Activated CD8-positive, alpha-beta memory T cell treated with anti-CD3 and anti-CD28 coated beads for 36 hours (primary cell): Measurements from ENCODE around the gene SPATA2. TPM values are rescaled to one million over a fixed set of nuclear protein-coding genes. Genes with fewer than 3 reads are reported as not detected.

Source experiments
- CTCF ChIA-PET: fragments of 350-600 bp; sonication (Branson Sonifier 250); formaldehyde crosslinking; loops from one replicate; lab custom pipeline; 2021; ENCODE audit warnings: antibody characterized with exemption; lab: Charles Lee
- POLR2A ChIA-PET: fragments of 350-600 bp; sonication (Branson Sonifier 250); formaldehyde crosslinking; loops from one replicate; lab custom pipeline; 2021; ENCODE audit warnings: antibody characterized with exemption; lab: Charles Lee
- total RNA-seq, 2 experiments: library from RNA; stranded (reverse); gene quantifications; one replicate each; pipeline ENCODE4 v1.2.3, GENCODE V29; 2021

SPATA2 gene
- total RNA-seq, 2 experiments from 2014 or later, result 13.6 to 14.0 TPM

- ChIA-PET POLR2A (interaction anchor here (0.5 kb wide), 1 partner anchor 21 kb away, joined by 3 read pairs; no protein-coding TSS in a partner anchor), CTCF (interaction anchor here (1.3 to 1.6 kb wide), 4 partner anchors 9 to 200 kb away, joined by 3 to 5 read pairs (median 4); no protein-coding TSS in a partner anchor)
These were observed 21.9 kb upstream of the SPATA2 start for GRCh38 chr20:49937027-49937929.

GRCh38 chr20:49936153-49937026, 21.1 kb upstream of the SPATA2 start, which contains the start of gene RNF114:
RNF114 (plus strand) TSS chr20:49936397; CDS start chr20:49936413, 16 bp downstream.
- ChIA-PET CTCF (interaction anchor here (0.8 to 2.0 kb wide), 7 partner anchors 9 to 201 kb away, joined by 3 to 5 read pairs (median 4); no protein-coding TSS in a partner anchor), POLR2A (interaction anchor here (0.6 to 2.4 kb wide), 2 partner anchors 11 to 20 kb away, joined by 10 to 28 read pairs; no protein-coding TSS in a partner anchor)

DNA sequence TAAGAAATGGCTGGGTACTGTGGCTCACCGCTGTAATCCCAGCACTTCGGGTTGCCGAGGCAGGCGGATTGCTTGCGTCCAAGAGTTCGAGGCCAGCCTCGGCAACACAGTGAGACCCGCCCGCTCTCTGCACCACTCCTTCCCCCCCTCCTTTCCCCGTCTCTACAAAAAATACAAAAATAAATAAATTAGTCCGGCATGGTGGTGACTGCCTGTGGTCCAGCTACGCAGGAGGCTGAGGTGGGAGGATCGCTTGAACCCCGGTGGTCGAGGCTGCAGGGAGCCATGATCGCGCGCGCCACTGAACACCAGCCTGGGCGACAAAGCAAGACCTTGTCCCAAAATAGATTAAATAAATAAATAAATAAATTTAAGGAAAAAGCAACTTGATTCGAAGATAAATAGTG, 20.4 kb upstream of the SPATA2 start:
- ChIA-PET CTCF (interaction anchor here (0.6 to 2.0 kb wide), 6 partner anchors 15 to 653 kb away, joined by 3 to 5 read pairs (median 4); no protein-coding TSS in a partner anchor), POLR2A (interaction anchor here (0.6 to 2.4 kb wide), 4 partner anchors 12 to 359 kb away, joined by 9 to 28 read pairs (median 11); no protein-coding TSS in a partner anchor)

- ChIA-PET CTCF (no interaction called here), POLR2A (no interaction called here)
These were observed 13.8 kb upstream of the SPATA2 start for GRCh38 chr20:49929142-49929494.

GRCh38 chr20:49928411-49929141, 13.2 kb upstream of the SPATA2 start:
- POLR2A ChIA-PET, result no interaction called here
- CTCF ChIA-PET, result interaction anchor here (1.0 kb wide), 2 partner anchors 8 to 42 kb away, joined by 3 to 5 read pairs; no protein-coding TSS in a partner anchor

- POLR2A ChIA-PET, result no interaction called here
- CTCF ChIA-PET, result interaction anchor here (0.8 kb wide), 1 partner anchor 121 kb away, joined by 4 read pairs; no protein-coding TSS in a partner anchor
These were observed 10.6 kb upstream of the SPATA2 start for GRCh38 chr20:49925901-49926454.

GRCh38 chr20:49924247-49924646, 8.9 kb upstream of the SPATA2 start:
- CTCF ChIA-PET, result interaction anchor here (0.6 to 1.5 kb wide), 5 partner anchors 11 to 337 kb away, joined by 3 to 5 read pairs (median 3); no protein-coding TSS in a partner anchor
- POLR2A ChIA-PET, result no interaction called here

DNA sequence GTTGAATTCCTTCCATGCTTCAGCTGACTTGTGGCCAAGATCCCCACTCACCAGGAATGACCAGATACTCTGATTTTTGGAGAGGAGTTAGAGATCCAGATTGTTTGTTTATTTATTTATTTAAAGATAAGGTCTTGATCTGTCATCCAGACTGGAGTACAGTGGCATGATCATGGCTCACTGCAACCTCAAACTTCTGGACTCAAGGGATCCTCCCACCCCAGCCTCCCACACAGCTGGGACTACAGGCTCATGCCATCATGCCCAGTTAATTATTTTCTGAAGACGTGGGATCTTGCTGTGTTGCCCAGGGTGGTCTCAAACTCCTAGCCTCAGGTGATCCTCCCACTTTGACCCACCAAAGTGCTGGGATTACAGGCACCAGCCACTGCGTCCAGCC, 4.1 kb upstream of the SPATA2 start:
- POLR2A ChIA-PET, result no interaction called here
- CTCF ChIA-PET, result no interaction called here

DNA sequence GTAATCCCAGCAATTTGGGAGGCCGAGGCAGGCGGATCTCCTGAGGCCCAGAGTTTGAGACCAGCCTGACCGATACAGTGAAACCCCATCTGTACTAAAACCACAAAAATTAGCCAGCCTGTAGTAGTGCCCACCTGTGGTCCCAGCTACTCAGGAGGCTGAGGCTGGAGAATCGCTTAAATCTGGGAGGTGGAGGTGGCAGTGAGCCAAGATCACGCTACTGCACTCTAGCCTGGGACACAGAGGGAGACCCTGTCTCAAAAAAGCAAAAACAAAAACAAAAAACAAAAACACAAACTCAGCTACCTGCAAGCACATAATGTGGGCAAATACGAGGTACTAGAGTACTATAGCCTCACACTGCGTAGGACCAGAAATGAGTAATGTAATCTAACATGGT, 3.7 kb upstream of the SPATA2 start:
- ChIA-PET POLR2A (no interaction called here), CTCF (no interaction called here)

GRCh38 chr20:49918446-49918845, 3.1 kb upstream of the SPATA2 start:
- CTCF ChIA-PET, result interaction anchor here (1.0 kb wide), 1 partner anchor 14 kb away, joined by 4 read pairs; no protein-coding TSS in a partner anchor
- POLR2A ChIA-PET, result no interaction called here

DNA sequence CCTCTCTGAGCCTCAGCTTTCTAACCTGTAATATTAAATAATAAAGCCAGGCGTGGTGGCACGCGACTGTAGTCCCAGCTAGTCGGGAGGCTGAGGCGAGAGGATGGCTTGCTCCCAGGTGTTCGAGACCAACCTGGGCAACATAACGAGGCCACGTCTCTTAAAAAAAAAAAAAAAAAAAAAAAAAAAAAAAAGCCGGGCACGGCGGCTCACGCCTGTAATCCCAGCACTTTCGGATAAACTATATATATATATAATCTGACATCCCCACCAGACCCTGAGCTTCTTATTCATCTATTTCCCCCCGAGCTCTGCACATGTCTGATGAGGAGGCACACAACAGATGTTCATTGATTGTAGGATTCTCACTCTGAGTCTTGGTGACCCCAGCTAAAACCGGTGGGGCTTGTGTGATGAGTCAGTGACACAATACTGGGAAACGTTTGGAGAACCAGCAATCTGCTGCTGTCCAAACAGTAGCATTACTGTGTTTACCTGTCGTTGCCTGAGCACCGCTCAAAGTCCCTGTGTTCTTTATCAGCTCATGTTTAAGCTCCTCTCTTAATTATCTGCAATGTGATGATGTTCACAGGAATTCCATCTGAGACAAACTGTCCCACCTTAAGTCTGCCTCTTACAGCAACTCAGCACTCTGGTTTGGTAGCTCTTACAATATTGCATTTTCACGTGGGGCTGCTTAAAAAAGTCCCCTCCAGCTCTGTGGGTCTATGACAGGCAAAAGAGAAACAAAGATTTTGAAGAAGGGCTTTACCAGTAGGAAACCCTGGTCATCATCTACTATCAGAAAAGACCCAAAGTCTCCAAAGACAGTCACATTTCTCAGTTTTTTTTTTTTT, 1.0 kb upstream of the SPATA2 start:
- ChIA-PET POLR2A (interaction anchor here (0.5 to 2.5 kb wide), 13 partner anchors 11 to 997 kb away, joined by 3 to 28 read pairs (median 4); partner anchors contain the start of genes PEDS1 and RNF114), CTCF (interaction anchor here (0.6 to 3.0 kb wide), 14 partner anchors 16 to 439 kb away, joined by 3 to 11 read pairs (median 6); no protein-coding TSS in a partner anchor)

DNA sequence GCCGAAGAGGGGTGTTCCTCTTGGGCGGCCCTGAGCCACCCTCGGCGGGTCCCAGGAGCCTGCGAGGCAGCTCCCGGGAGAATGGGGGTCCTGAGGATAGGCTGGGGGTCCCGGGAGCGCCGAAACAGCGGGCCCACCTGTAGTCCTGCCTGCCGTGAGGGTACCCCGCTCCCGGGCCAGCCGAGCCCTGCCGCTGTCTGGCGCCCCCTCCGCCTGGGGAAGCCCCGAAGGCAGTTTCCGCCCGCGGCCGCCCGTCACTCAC, 280 bp downstream of the SPATA2 start:
- ChIA-PET CTCF (interaction anchor here (0.9 to 4.8 kb wide), 4 partner anchors 23 to 374 kb away, joined by 3 to 17 read pairs (median 6); no protein-coding TSS in a partner anchor), POLR2A (interaction anchor here (1.5 kb wide), 1 partner anchor 20 kb away, joined by 5 read pairs; no protein-coding TSS in a partner anchor)

- ChIA-PET CTCF (interaction anchor here (0.9 to 4.8 kb wide), 5 partner anchors 10 to 373 kb away, joined by 3 to 17 read pairs (median 3); no protein-coding TSS in a partner anchor), POLR2A (interaction anchor here (1.5 kb wide), 1 partner anchor 20 kb away, joined by 5 read pairs; no protein-coding TSS in a partner anchor)
These were observed 815 bp downstream of the SPATA2 start for GRCh38 chr20:49914310-49915117.

DNA sequence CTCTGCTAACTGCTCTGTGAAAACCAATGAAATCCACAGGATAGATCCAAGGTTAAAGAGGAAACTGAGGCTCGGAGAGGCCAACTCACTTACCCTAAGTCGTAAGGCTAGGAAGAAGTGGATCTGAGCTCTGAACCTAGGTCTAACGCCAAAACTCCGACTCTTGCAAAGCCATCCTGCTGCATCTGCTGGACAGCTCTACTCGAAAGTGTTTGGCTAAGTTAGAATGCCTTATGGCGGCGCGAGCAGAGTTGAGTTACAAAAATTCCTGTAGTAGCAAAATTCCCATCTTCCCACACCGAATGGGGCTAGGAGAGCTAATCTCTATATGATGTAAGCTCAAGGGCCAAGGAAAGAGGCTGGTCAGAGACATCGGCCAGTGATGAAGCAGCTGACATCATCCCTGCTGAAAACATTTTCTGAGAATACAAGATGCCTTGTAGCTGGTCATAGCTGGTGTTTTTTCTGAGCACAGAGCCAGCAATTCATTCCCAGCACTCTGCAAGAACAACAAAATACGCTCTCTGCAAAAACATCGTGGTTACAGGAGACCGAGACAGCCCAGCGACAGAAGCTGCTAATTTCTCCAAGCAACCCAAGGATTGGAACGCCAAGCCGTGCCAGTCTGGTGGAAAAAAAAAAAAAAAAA, 1.8 kb downstream of the SPATA2 start:
- CTCF ChIA-PET, result interaction anchor here (1.1 to 4.8 kb wide), 5 partner anchors 9 to 158 kb away, joined by 3 to 17 read pairs (median 3); no protein-coding TSS in a partner anchor
- POLR2A ChIA-PET, result interaction anchor here (0.6 to 1.5 kb wide), 2 partner anchors 21 to 26 kb away, joined by 3 to 5 read pairs; no protein-coding TSS in a partner anchor

DNA sequence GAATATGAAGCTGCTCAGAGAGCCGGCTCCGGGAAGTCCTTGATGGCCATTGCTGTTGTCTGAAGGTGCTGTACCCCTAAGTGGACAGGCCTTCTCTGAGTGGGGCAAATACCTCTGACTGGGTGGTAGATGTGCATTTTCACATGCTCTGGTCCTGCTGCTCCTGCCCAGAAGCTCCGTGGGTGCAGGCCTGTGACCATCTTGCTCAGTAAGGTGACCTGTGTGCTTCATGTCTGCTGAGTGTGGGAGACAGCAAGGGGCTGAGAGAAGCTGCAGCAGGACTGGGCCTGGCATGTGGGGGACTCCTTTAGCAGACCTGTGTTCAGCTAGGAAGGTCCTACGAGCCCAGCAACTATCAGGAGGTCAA, 5.0 kb downstream of the SPATA2 start:
- CTCF ChIA-PET, result interaction anchor here (4.8 kb wide), 1 partner anchor 22 kb away, joined by 17 read pairs; no protein-coding TSS in a partner anchor
- POLR2A ChIA-PET, result no interaction called here
